Embryonic facial prominence (tissue), 1 donor: ENCODE data around the gene HDLBP.
A peak's percentile ranks its signal among the peaks of the same experiment; 100 is the strongest.

Experiments
- DNase-seq: peaks from one replicate; pipeline ENCODE4 v3.0.0-alpha.2; 2016; ENCODE audit errors: extremely low spot score

Gene HDLBP

GRCh38 chr2:241315093-241315878, at the start of gene HDLBP:
Gene HDLBP (minus strand): TSS chr2:241315672. CDS start chr2:241266869, 48,803 bp downstream.
- peak; percentile 99 for DNase-seq

GRCh38 chr2:241364781-241365180, 49.3 kb upstream of the HDLBP start:
- DNase-seq = no peak

- no peak for DNase-seq
These were observed 48.0 kb upstream of the HDLBP start for GRCh38 chr2:241363426-241363825.

GRCh38 chr2:241359481-241360045, 44.1 kb upstream of the HDLBP start:
- no peak for DNase-seq

- no peak for DNase-seq
These were observed 43.0 kb upstream of the HDLBP start for GRCh38 chr2:241358470-241358869.

GRCh38 chr2:241357531-241357930, 42.1 kb upstream of the HDLBP start:
- no peak for DNase-seq

- DNase-seq = no peak
These were observed 41.4 kb upstream of the HDLBP start for GRCh38 chr2:241356871-241357260.

GRCh38 chr2:241355983-241356870, 40.8 kb upstream of the HDLBP start, which contains the start of gene FARP2:
Gene FARP2 (plus strand): TSS chr2:241356285. CDS start chr2:241373108, 16,823 bp downstream.
- DNase-seq = peak; percentile 97

GRCh38 chr2:241354668-241355658, 39.5 kb upstream of the HDLBP start:
- no peak for DNase-seq

GRCh38 chr2:241352227-241352626, 36.8 kb upstream of the HDLBP start:
- no peak for DNase-seq

- no peak for DNase-seq
These were observed 36.2 kb upstream of the HDLBP start for GRCh38 chr2:241351640-241352031.

GRCh38 chr2:241350878-241351639, 35.6 kb upstream of the HDLBP start:
- DNase-seq = no peak

- DNase-seq = no peak
These were observed 35.0 kb upstream of the HDLBP start for GRCh38 chr2:241350530-241350877.

GRCh38 chr2:241349941-241350340, 34.5 kb upstream of the HDLBP start:
- no peak for DNase-seq

- no peak for DNase-seq
These were observed 29.6 kb upstream of the HDLBP start for GRCh38 chr2:241344925-241345651.

GRCh38 chr2:241340631-241341163, 25.2 kb upstream of the HDLBP start:
- no peak for DNase-seq

GRCh38 chr2:241339839-241340630, 24.6 kb upstream of the HDLBP start:
- DNase-seq = no peak

- no peak for DNase-seq
These were observed 19.3 kb upstream of the HDLBP start for GRCh38 chr2:241334813-241335212.

GRCh38 chr2:241330616-241330981, 15.1 kb upstream of the HDLBP start:
- no peak for DNase-seq
